GM18498 (cell line): ENCODE data around the gene AUTS2.

Experiments
- ATAC-seq: cut with Tn5 transposase; IDR thresholded peaks from one replicate; pipeline ENCODE4 v1.9.1; 2021; ENCODE audit warnings: mild to moderate bottlenecking, moderate library complexity; ENCODE audit not compliant: unreplicated experiment

The AUTS2 gene

DNA sequence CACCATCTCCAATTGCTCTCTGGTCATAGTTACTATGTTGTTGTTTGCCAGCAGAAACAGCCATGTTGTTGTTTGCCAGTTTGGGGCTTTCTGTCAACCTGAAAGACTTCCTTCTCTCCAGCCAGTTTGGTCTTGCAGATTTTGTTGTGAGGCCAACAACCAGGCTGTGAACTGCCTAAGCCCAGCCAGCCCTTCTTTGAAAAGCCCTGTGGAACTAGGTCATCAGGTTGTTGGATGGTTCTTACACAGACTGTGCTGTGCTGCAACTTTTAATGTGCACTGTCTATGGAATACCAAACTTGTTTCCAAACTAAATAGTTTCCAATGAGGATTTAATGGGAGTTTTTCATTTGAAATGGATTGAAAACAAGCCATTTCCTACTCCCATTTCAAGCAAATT, 940.9 kb downstream of the AUTS2 start:
- ATAC-seq = no peak

GRCh38 chr7:70539617-70540016, 941.3 kb downstream of the AUTS2 start:
- no peak for ATAC-seq

DNA sequence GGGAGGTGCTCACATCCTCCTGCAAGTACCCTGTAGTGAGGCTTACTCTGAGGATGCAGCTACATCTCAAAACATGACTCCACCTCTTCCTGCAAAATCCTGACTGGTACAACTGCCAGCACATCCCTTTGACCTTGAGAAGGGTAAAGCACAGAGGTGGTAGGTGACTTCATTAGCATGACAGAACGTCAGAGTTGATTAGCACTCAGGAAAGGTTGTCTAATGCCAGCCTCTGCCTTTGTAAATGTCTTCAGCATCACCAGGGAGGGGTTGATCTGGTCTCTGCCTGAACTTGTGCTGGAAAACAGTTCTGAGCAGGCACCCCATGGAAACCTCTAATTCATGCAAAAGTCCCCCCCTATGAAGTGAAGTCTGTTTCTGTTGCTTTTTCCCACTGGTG, 942.4 kb downstream of the AUTS2 start:
- no peak for ATAC-seq

GRCh38 chr7:70542750-70543376, 944.6 kb downstream of the AUTS2 start:
- ATAC-seq = no peak

DNA sequence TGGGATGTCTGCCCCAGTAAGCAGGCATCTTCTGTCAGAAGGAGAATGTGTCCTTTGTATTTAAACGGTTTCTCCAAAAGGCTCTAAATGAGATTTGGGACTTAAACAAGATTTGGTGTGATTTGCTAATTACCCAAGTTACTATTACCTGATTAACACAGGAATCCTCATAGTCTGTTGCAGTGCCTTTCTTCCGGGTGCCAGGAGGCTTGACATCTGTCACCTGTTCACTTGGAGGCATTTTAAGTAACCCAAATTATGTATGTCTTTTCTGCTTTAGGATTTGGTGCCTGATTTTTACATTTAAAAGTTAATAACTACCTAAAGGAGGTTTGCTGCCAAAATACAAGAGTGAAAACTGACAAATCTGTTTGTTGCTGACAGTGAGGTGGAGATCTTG, 945.7 kb downstream of the AUTS2 start:
- no peak for ATAC-seq

GRCh38 chr7:70545214-70545613, 946.9 kb downstream of the AUTS2 start:
- ATAC-seq = no peak

DNA sequence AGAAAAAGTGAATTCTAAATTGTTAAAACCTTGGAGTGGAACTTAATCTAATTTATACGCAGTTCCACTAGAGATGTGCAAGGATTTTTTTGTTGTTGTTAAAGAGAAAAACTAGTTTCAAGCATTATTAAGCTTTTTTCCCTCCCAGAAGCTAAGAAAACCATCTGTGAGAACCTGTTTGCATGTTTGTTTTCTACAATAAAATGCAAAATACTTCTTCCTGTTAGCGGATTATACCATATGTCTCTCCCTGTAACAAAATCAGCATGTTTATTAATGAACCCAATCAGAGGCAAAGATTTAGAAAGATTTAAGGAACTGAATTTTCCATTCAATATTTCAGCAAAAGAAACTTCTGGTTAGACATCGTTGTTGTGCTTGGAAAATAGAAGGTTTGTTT, 953.9 kb downstream of the AUTS2 start:
- ATAC-seq = no peak

GRCh38 chr7:70553364-70553763, 955.1 kb downstream of the AUTS2 start:
- ATAC-seq = no peak

- ATAC-seq = no peak
Observed at GRCh38 chr7:70554646-70555045, 956.4 kb downstream of the AUTS2 start.

DNA sequence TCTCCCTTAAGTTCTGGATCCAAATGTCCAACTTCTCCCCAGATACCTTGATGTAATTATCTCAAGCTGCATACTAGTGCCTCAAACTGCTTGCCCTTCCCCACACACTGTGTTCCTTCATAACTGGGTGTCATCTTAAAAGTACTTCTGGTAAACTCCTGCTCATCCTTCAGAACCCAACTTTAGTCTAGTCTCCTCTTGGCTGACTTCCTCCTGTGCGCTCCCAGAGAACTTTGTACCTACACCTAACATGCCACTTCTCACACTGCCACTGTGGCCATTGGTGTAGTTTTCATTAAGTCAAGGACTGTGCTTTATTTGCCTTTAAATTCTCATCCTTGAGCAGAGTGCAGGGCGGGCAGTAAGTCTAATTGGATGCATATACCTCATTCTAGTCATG, 958.5 kb downstream of the AUTS2 start:
- ATAC-seq = no peak

GRCh38 chr7:70557338-70557737, 959.1 kb downstream of the AUTS2 start:
- ATAC-seq = no peak

GRCh38 chr7:70559815-70560214, 961.5 kb downstream of the AUTS2 start:
- ATAC-seq = no peak

GRCh38 chr7:70563960-70564359, 965.7 kb downstream of the AUTS2 start:
- ATAC-seq = no peak

- no peak for ATAC-seq
Observed at GRCh38 chr7:70565721-70566370, 967.6 kb downstream of the AUTS2 start.

DNA sequence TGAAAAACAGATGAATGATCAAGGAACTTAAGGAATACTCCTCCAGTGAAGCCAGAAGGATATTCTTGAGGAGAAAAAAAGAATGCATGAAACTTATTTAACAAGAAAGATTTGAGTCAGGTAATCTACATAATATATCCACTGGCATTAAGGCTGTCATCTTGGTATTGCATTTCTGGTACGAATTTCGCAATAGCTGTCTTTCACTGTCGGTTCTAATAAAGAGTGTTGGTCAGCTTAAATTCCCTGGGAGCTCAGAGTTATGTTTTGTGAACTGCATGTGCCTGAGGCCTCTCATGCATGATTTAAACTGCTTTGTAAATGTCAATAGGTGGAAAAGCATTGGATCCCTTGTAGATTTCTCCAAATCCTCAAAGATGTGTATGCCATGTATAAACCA, 968.4 kb downstream of the AUTS2 start:
- ATAC-seq = no peak

DNA sequence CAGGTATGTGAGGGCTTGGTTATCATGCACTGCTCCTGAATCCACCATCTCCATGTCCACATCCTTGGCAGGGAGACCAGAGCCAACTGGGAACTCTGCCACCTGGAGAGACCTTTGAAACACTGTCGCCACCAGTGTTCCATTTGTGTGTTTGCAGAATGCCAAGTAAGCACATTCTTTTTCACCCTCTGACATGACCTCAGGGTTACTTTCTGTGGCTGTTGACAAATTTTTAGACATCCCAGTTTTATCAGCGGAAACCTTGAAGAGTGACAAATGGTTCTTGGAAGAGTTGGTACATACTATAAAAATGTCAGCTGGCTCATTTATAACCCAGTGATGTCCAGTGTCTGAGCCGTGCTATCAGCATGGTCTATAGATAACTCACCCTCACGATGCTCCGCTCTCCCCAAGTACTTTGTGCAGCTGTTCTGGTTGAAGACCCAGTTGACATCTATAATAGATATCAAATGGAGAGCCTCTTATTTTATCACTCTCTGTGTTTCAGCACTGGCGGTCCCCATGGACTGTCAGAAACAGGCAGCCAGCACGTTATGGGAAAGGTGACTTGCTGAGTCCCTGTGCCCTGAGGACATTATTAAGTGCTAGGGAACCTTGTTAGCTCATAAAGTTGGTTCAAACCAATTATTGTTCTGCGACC, 970.5 kb downstream of the AUTS2 start:
- ATAC-seq = no peak

DNA sequence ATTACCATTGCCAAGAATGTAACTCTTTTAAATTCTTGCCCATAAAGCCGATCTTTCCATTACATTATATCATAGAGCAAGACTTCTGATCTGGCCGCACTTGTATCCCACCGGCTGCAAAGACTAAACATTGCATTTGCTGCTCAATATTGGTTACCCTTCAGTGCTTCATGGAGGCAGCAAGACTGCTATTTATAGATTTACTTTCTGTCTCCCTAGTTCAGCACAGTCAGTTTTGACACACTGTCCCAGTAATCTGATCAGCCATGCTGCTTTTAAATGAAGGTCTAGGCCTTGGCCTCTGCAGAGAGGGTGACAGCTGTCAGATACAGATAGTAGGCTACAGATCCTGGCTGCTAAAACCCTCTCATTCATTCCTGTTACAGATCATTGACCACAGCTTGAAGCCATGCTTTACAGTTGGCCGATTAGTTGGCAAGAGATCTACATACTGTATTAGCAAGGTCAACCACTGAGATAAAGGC, 971.1 kb downstream of the AUTS2 start:
- no peak for ATAC-seq

GRCh38 chr7:70570029-70570428, 971.8 kb downstream of the AUTS2 start:
- no peak for ATAC-seq

DNA sequence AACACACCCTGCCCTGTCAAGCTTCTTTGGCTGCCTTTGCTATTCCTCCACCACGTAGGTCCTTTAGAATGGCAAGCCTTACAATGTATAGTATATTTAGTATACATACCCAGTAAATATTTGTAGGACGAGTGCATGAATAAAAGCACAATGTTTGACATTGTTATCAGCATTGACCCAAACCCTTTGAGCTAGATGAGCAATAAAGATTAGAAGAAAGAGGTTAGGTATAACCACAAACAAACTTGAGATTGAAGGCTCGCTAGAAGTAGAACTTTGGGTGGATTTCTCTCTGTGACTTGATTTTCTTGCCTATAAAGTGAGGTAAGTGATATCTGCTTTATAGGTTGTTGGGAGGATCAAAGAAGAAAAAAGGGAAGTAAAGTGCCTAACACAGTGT, 972.7 kb downstream of the AUTS2 start:
- no peak for ATAC-seq

- no peak for ATAC-seq
Observed at GRCh38 chr7:70571403-70571934, 973.2 kb downstream of the AUTS2 start.

GRCh38 chr7:70571961-70572360, 973.7 kb downstream of the AUTS2 start:
- ATAC-seq = no peak

GRCh38 chr7:70572571-70572970, 974.3 kb downstream of the AUTS2 start:
- ATAC-seq = no peak
